ENCODE measurements around the gene ELP2.

The ELP2 gene

GRCh38 chr18:36191286-36191685 is 61.6 kb downstream of the ELP2 start:
- DNase-seq (ENCODE audit: low spot score), result no peak
- TF ChIP-seq CTCF (IDR thresholded peaks at IDR 0.05; ENCODE audit: extremely low read depth, missing control alignments), result no peak

- TF ChIP-seq CTCF (IDR thresholded peaks at IDR 0.05; ENCODE audit: extremely low read depth, missing control alignments), result no peak
Measured at GRCh38 chr18:36191711-36192110, 62.0 kb downstream of the ELP2 start.

GRCh38 chr18:36194600-36195315 is 65.1 kb downstream of the ELP2 start:
- no peak for TF ChIP-seq CTCF (IDR thresholded peaks at IDR 0.05; ENCODE audit: extremely low read depth, missing control alignments)
- DNase-seq (ENCODE audit: low spot score), result no peak

More at GRCh38 chr18:36191711-36192110, 62.0 kb downstream of the ELP2 start:
- DNase-seq (ENCODE audit: low spot score), result no peak

GRCh38 chr18:36195427-36196122 is 65.9 kb downstream of the ELP2 start:
- no peak for TF ChIP-seq CTCF (IDR thresholded peaks at IDR 0.05; ENCODE audit: extremely low read depth, missing control alignments)
- DNase-seq (ENCODE audit: low spot score), result no peak

DNA sequence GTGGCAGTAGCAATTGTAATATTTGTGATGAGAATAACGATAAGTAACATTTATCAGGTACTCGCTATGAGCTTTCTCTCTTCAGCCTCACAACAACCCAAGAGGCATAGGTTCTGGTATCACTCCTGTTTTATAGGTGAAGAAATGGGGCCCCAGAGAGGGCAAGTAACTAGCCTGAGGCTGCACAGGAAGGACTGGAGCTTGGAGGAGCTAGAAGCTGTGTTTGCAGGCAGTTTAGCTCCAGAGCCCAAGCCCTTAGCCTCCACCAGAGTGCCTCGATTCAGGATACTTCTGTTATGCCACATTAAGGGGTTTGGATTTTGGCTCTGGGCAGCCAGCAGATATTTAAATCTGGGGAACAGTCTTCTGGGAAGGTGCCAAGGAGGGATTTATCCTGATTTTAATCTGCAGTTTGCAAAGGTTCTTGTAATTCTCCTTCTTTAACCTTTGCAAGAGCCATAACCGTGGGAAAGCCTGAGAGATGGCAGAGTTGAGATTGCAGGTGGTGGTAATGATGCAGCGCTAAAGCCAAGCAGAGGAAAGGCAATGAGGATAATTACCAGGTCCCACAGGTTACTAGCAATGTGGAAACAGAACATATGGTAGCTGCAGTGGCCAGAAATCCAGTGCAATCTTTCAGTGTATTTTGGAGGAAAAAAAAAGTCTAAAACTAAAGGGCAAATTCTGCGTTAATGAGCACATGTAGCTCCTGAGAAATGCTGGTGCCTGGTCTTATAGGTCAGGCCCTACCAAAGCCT is 66.7 kb downstream of the ELP2 start:
- no peak for DNase-seq (ENCODE audit: low spot score)
- no peak for TF ChIP-seq CTCF (IDR thresholded peaks at IDR 0.05; ENCODE audit: extremely low read depth, missing control alignments)

DNA sequence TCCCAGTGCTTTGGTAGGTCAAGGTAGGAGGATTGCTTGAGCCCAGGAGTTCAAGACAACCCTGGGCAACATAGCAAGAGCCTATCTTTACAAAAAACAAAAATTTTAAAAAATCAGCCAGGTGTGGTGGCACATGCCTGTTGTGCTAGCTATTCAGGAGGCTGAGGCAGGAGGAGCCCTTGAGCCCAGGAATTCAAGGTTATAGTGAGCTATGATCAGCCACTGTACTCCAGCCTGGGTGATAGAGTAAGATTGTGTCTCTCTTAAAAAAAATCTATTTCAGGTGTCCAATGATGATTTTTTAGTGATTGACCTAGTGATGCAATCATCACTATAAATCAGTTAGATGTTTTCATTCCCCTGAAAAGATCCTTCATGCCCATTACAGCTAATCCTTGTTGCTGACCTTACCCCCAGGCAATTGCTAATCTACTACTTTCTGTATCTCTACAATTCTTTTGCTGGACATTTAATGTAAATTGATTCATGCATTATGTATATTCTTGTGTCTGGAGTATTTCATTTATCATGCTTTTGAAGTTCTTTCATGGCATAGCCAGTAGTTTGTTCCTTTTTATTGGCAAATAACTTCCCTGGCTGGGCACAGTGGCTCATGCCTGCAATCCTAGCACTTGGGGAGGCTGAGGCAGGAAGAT is 67.9 kb downstream of the ELP2 start:
- no peak for TF ChIP-seq CTCF (IDR thresholded peaks at IDR 0.05; ENCODE audit: extremely low read depth, missing control alignments)
- DNase-seq (ENCODE audit: low spot score), result no peak
